GM12892 (cell line): ENCODE data around the gene CR1L.

Experiments
- POLR2A ChIP-seq: IDR thresholded peaks from 2 replicates; pipeline ENCODE4 v1.6.1; 2011; ENCODE audit warnings: low read depth, low read length, control low read depth
- POLR2AphosphoS5 ChIP-seq: IDR thresholded peaks from 2 replicates; pipeline ENCODE4 v1.6.1; 2011; ENCODE audit warnings: low read depth, low read length, control low read depth
- TAF1 ChIP-seq: IDR thresholded peaks from 2 replicates; pipeline ENCODE4 v1.6.1; 2011; ENCODE audit warnings: low read depth, mild to moderate bottlenecking, control low read depth, low read length, borderline replicate concordance

DNA sequence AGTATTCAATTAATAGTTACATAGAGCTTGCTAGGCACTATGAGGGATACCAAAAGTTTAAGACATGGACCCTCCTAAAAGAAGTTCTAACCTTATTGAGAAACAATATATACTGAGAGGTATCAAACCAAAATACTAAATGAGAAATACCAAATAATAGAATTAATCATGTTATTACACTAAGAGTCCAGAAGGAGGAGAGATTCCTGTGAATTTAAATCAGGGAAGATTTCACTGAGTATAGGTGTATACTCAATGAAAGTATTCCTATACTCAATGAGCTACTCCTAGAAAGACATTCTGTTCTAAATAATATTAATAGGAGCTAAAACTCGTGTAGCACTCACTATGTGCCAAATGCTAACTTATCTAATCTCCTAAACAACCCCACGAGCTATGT is 9.4 kb downstream of the CR1L start:
- no peak for TF ChIP-seq POLR2A
- no peak for TF ChIP-seq POLR2AphosphoS5
- TF ChIP-seq TAF1: no peak
